Esophagus squamous epithelium (tissue), 4 donors: ENCODE results near the gene TRABD2B.

Experiments used
- POLR2A ChIP-seq, 4 donors: fragments of 450-650 bp; IDR thresholded peaks; one replicate each; pipeline ENCODE4 v1.6.1; 2017; ENCODE audit warnings: antibody characterized with exemption in 4 of 4, mild to moderate bottlenecking in 4 of 4, moderate library complexity in 3 of 4
- TF ChIP-seq, protein P1 (sequence below), 6 experiments: fragments of 450-650 bp in 4 of 6; fragments of 200-600 bp in 2 of 6; sonication (generic) in 2 of 6; IDR thresholded peaks; one replicate each; pipeline ENCODE4 v1.5.1; 2016 to 2019; ENCODE audit warnings: antibody characterized with exemption in 6 of 6, mild to moderate bottlenecking in 4 of 6, moderate library complexity in 4 of 6

GRCh38 chr1:47761201-47761930 lies 235.8 kb downstream of the TRABD2B start:
- TF ChIP-seq POLR2A (IDR thresholded peaks at IDR 0.05) = no peak
- TF ChIP-seq, protein P1, sequence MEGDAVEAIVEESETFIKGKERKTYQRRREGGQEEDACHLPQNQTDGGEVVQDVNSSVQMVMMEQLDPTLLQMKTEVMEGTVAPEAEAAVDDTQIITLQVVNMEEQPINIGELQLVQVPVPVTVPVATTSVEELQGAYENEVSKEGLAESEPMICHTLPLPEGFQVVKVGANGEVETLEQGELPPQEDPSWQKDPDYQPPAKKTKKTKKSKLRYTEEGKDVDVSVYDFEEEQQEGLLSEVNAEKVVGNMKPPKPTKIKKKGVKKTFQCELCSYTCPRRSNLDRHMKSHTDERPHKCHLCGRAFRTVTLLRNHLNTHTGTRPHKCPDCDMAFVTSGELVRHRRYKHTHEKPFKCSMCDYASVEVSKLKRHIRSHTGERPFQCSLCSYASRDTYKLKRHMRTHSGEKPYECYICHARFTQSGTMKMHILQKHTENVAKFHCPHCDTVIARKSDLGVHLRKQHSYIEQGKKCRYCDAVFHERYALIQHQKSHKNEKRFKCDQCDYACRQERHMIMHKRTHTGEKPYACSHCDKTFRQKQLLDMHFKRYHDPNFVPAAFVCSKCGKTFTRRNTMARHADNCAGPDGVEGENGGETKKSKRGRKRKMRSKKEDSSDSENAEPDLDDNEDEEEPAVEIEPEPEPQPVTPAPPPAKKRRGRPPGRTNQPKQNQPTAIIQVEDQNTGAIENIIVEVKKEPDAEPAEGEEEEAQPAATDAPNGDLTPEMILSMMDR (IDR thresholded peaks at IDR 0.05) = no peak
